HEK293 (cell line): ENCODE data around the gene LCN1.

Experiments used
- CTCF ChIA-PET: fragments of 350-600 bp; formaldehyde crosslinking; extraction: SDS; loops from one replicate; lab custom pipeline; 2021; ENCODE audit warnings: antibody characterized with exemption; lab: Yijun Ruan, JAX
- POLR2A ChIA-PET: fragments of 300-600 bp; formaldehyde crosslinking; extraction: SDS; loops from one replicate; lab custom pipeline; 2020; ENCODE audit warnings: antibody characterized with exemption, inconsistent platforms; lab: Yijun Ruan, JAX
- H3K27ac ChIP-seq: fragments of 200-500 bp; sonication (Bioruptor generic); 2 replicates; pipeline ENCODE4 v1.5.1; 2014; ENCODE audit warnings: low read depth, low read length, control low read depth, inconsistent platforms; ENCODE audit errors: extremely low read depth
- H3K36me3 ChIP-seq, 2 experiments: fragments of 200-500 bp in 1 of 2; sonication (Bioruptor generic) in 1 of 2; 1 replicate in 1 of 2; 2 replicates in 1 of 2; pipeline ENCODE4 v1.5.1; 2014 to 2017; ENCODE audit warnings: inconsistent platforms in 2 of 2, low read length in 2 of 2; ENCODE audit not compliant: control insufficient read depth in 2 of 2, insufficient read depth in 1 of 2
- H3K4me1 ChIP-seq: fragments of 200-500 bp; sonication (Bioruptor generic); 2 replicates; pipeline ENCODE4 v1.5.1; 2014; ENCODE audit warnings: mild to moderate bottlenecking, low read length, inconsistent platforms; ENCODE audit not compliant: control insufficient read depth, insufficient read depth
- H3K4me3 ChIP-seq: 2 replicates; pipeline ENCODE4 v1.5.1; 2011; ENCODE audit warnings: low read depth, mild to moderate bottlenecking, control low read depth, low read length, moderate library complexity
- H3K9me3 ChIP-seq: fragments of 200-500 bp; sonication (Bioruptor generic); 2 replicates; pipeline ENCODE4 v1.5.1; 2014; ENCODE audit warnings: low read depth, low read length, inconsistent platforms; ENCODE audit not compliant: control insufficient read depth, insufficient read depth
- GLI4 ChIP-seq: fragments of 450-650 bp; formaldehyde crosslinking; IDR thresholded peaks from 2 replicates; pipeline ENCODE4 v1.5.1; 2016; ENCODE audit warnings: missing biosample characterization, missing genetic modification characterization
- HIC1 ChIP-seq: fragments of 450-650 bp; formaldehyde crosslinking; IDR thresholded peaks from 2 replicates; pipeline ENCODE4 v1.5.1; 2016; ENCODE audit warnings: missing biosample characterization, missing genetic modification characterization
- HOXA7 ChIP-seq: sonication (generic); formaldehyde crosslinking; IDR thresholded peaks from 2 replicates; pipeline ENCODE4 v1.8.1; 2022; ENCODE audit warnings: missing genetic modification reagents, borderline replicate concordance
- HOXC10 ChIP-seq: sonication (generic); formaldehyde crosslinking; IDR thresholded peaks from 2 replicates; pipeline ENCODE4 v1.8.1; 2023; ENCODE audit warnings: mild to moderate bottlenecking, missing genetic modification reagents
- OVOL3 ChIP-seq: fragments of 450-650 bp; formaldehyde crosslinking; IDR thresholded peaks from 2 replicates; pipeline ENCODE4 v1.5.1; 2016; ENCODE audit warnings: missing biosample characterization, missing genetic modification characterization
- RBAK ChIP-seq: fragments of 450-650 bp; formaldehyde crosslinking; IDR thresholded peaks from 2 replicates; pipeline ENCODE4 v1.5.1; 2016; ENCODE audit warnings: missing biosample characterization, missing genetic modification characterization
- SCRT1 ChIP-seq: fragments of 450-650 bp; formaldehyde crosslinking; IDR thresholded peaks from 2 replicates; pipeline ENCODE4 v1.5.1; 2016; ENCODE audit warnings: missing biosample characterization, missing genetic modification characterization, borderline replicate concordance
- ZBTB17 ChIP-seq: fragments of 450-650 bp; formaldehyde crosslinking; IDR thresholded peaks from 2 replicates; pipeline ENCODE4 v1.5.1; 2016; ENCODE audit warnings: missing biosample characterization, missing genetic modification characterization
- ZBTB6 ChIP-seq: fragments of 450-650 bp; formaldehyde crosslinking; IDR thresholded peaks from 2 replicates; pipeline ENCODE4 v1.5.1; 2017; ENCODE audit warnings: missing biosample characterization, missing genetic modification characterization
- ZFHX2 ChIP-seq: fragments of 450-650 bp; formaldehyde crosslinking; conservative IDR thresholded peaks from 2 replicates; pipeline ENCODE4 v1.5.1; 2016; ENCODE audit warnings: missing biosample characterization, missing genetic modification characterization
- ZNF133 ChIP-seq: fragments of 450-650 bp; formaldehyde crosslinking; IDR thresholded peaks from 2 replicates; pipeline ENCODE4 v1.5.1; 2016; ENCODE audit warnings: missing biosample characterization, missing genetic modification characterization
- ZNF140 ChIP-seq: fragments of 450-650 bp; formaldehyde crosslinking; IDR thresholded peaks from 2 replicates; pipeline ENCODE4 v1.5.1; 2016; ENCODE audit warnings: missing biosample characterization, missing genetic modification characterization
- ZNF174 ChIP-seq: fragments of 450-650 bp; formaldehyde crosslinking; IDR thresholded peaks from 2 replicates; pipeline ENCODE4 v1.5.0; 2017; ENCODE audit warnings: missing biosample characterization, mild to moderate bottlenecking, missing genetic modification characterization
- ZNF184 ChIP-seq: fragments of 450-650 bp; IDR thresholded peaks from 2 replicates; pipeline ENCODE4 v1.5.1; 2018; ENCODE audit warnings: missing biosample characterization, mild to moderate bottlenecking, missing genetic modification characterization
- ZNF202 ChIP-seq: fragments of 450-650 bp; formaldehyde crosslinking; IDR thresholded peaks from 2 replicates; pipeline ENCODE4 v1.5.1; 2016; ENCODE audit warnings: missing biosample characterization, missing genetic modification characterization, borderline replicate concordance
- ZNF214 ChIP-seq: fragments of 450-650 bp; formaldehyde crosslinking; IDR thresholded peaks from 2 replicates; pipeline ENCODE4 v1.5.1; 2017; ENCODE audit warnings: missing biosample characterization, mild to moderate bottlenecking, missing genetic modification characterization, borderline replicate concordance
- ZNF558 ChIP-seq: fragments of 450-650 bp; formaldehyde crosslinking; IDR thresholded peaks from 2 replicates; pipeline ENCODE4 v1.5.1; 2016; ENCODE audit warnings: missing biosample characterization, missing genetic modification characterization
- ZNF560 ChIP-seq: fragments of 450-650 bp; formaldehyde crosslinking; IDR thresholded peaks from 2 replicates; pipeline ENCODE4 v1.5.1; 2017; ENCODE audit warnings: missing biosample characterization, missing genetic modification characterization, borderline replicate concordance
- ZNF626 ChIP-seq: fragments of 450-650 bp; sonication (Bioruptor Pico); formaldehyde crosslinking; IDR thresholded peaks from 2 replicates; pipeline ENCODE4 v1.5.1; 2018; ENCODE audit warnings: missing biosample characterization, missing genetic modification characterization, inconsistent platforms
- ZNF677 ChIP-seq: fragments of 450-650 bp; IDR thresholded peaks from 2 replicates; pipeline ENCODE4 v1.5.0; 2018; ENCODE audit warnings: missing biosample characterization, mild to moderate bottlenecking, missing genetic modification characterization, moderate library complexity
- ZNF76 ChIP-seq: fragments of 450-650 bp; formaldehyde crosslinking; IDR thresholded peaks from 2 replicates; pipeline ENCODE4; 2016; ENCODE audit warnings: low read depth, missing biosample characterization, missing genetic modification characterization, borderline replicate concordance
- ZNF768 ChIP-seq: fragments of 450-650 bp; formaldehyde crosslinking; IDR thresholded peaks from 2 replicates; pipeline ENCODE4 v1.5.1; 2018; ENCODE audit warnings: missing biosample characterization, mild to moderate bottlenecking, missing genetic modification characterization
- ZNF830 ChIP-seq: fragments of 450-650 bp; IDR thresholded peaks from 2 replicates; pipeline ENCODE4 v1.5.0; 2018; ENCODE audit warnings: missing biosample characterization, missing genetic modification characterization, low read depth, mild to moderate bottlenecking, moderate library complexity
- ZNF837 ChIP-seq: fragments of 450-650 bp; formaldehyde crosslinking; IDR thresholded peaks from 2 replicates; pipeline ENCODE4 v1.5.1; 2016; ENCODE audit warnings: missing biosample characterization, missing genetic modification characterization
- TF ChIP-seq, protein P1 (sequence below): fragments of 450-650 bp; formaldehyde crosslinking; IDR thresholded peaks from 2 replicates; pipeline ENCODE4 v1.5.1; 2016; ENCODE audit warnings: missing biosample characterization, missing genetic modification characterization

Gene LCN1

GRCh38 chr9:135573124-135573523 is 51.9 kb downstream of the LCN1 start (continued):
- TF ChIP-seq ZNF174 (tag by site-specific recombination) (no peak), ZBTB17 (tag by site-specific recombination) (peak; percentile 44; the same call in 1 of the 2 replicates)
- TF ChIP-seq, all 188 proteins: peak for 4

DNA sequence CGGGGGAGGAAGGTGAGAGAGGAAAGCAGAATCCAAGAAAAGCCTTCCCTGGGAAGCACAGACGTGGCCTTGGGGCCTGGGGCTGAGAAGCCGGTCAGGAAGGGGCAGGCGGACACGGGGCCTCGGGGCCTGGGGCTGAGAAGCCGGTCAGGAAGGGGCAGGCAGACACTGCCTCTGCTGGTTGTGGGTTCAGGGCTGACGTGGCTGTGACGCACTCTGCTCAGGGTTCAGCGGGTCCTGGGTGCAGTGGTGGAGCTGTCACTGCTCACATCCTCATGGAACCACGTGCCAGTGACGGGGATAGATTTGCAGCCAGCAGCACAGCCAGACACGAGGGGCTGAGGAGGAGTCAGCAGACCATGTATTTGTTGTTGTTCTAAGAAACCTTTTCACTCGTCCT is 53.1 kb downstream of the LCN1 start:
- Histone ChIP-seq H3K27ac (no peak overlapping the region), H3K4me1 (no peaks in the 10 kb centered on the region), H3K4me3 (no peak overlapping the region), H3K9me3 (no peaks in the 10 kb centered on the region), H3K36me3 (no peaks in the 10 kb centered on the region)
- no peak for TF ChIP-seq OVOL3
- TF ChIP-seq ZNF202 (tag by site-specific recombination) = no peak
- TF ChIP-seq ZNF76 (tag by site-specific recombination) = no peak
- TF ChIP-seq ZNF830 (tag by site-specific recombination) = no peak
- TF ChIP-seq ZNF184 (tag by site-specific recombination) = no peak
- no peak for TF ChIP-seq ZNF558 (tag by site-specific recombination)
- TF ChIP-seq ZNF560 (tag by site-specific recombination) = no peak
- TF ChIP-seq, protein P1, sequence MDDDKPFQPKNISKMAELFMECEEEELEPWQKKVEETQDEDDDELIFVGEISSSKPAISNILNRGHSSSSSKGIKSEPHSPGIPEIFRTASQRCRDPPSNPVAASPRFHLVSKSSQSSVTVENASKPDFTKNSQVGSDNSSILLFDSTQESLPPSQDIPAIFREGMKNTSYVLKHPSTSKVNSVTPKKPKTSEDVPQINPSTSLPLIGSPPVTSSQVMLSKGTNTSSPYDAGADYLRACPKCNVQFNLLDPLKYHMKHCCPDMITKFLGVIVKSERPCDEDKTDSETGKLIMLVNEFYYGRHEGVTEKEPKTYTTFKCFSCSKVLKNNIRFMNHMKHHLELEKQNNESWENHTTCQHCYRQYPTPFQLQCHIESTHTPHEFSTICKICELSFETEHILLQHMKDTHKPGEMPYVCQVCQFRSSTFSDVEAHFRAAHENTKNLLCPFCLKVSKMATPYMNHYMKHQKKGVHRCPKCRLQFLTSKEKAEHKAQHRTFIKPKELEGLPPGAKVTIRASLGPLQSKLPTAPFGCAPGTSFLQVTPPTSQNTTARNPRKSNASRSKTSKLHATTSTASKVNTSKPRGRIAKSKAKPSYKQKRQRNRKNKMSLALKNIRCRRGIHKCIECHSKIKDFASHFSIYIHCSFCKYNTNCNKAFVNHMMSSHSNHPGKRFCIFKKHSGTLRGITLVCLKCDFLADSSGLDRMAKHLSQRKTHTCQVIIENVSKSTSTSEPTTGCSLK (tag by site-specific recombination) = no peak
- TF ChIP-seq SCRT1 = no peak
- TF ChIP-seq ZNF677 (tag by site-specific recombination) = no peak
- no peak for TF ChIP-seq ZNF768 (tag by site-specific recombination)
- no peak for TF ChIP-seq HOXC10 (CRISPR knock-in tag)
- no peak for TF ChIP-seq ZFHX2 (tag by site-specific recombination)
- no peak for TF ChIP-seq ZNF837 (tag by site-specific recombination)
- no peak for TF ChIP-seq GLI4 (tag by site-specific recombination)
- ChIA-PET CTCF (no interaction called here), POLR2A (no interaction called here)

DNA sequence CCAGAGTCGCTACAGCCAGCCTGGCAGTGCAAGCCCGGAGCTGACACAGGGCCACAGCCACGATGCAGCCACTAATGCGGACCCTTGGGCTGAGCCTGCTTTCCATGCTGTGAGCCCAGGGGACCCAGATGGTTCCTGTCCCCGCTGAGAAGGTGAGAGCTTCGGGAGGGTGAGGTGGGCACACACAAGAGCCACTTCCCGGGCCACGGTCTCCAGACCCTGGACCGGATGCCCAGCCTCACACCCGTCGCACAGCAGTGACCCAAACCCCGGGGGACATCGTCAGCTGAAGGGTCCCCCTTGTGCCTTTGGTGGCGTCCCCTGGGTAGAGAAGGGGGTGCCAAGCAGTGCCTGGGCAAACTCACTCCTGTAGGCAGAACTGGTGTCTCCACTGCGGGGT is 53.7 kb downstream of the LCN1 start:
- no peaks in the 10 kb centered on the region for H3K4me1 ChIP-seq
- no peak overlapping the region for H3K27ac ChIP-seq
- H3K4me3 ChIP-seq = no peak overlapping the region
- H3K9me3 ChIP-seq = no peaks in the 10 kb centered on the region
- no peaks in the 10 kb centered on the region for H3K36me3 ChIP-seq
- ChIA-PET POLR2A (no interaction called here), CTCF (no interaction called here)
- no peak for TF ChIP-seq ZNF214 (tag by site-specific recombination)
- TF ChIP-seq ZNF140 (tag by site-specific recombination) = no peak
- TF ChIP-seq ZBTB6 (tag by site-specific recombination) = no peak
- TF ChIP-seq RBAK = no peak
- no peak for TF ChIP-seq HIC1 (tag by site-specific recombination)
- TF ChIP-seq HOXA7 = no peak
- no peak for TF ChIP-seq ZNF133 (tag by site-specific recombination)
- TF ChIP-seq ZNF626 (tag by site-specific recombination) = no peak
